ENCODE data around the gene SDC4.

Gene SDC4

DNA sequence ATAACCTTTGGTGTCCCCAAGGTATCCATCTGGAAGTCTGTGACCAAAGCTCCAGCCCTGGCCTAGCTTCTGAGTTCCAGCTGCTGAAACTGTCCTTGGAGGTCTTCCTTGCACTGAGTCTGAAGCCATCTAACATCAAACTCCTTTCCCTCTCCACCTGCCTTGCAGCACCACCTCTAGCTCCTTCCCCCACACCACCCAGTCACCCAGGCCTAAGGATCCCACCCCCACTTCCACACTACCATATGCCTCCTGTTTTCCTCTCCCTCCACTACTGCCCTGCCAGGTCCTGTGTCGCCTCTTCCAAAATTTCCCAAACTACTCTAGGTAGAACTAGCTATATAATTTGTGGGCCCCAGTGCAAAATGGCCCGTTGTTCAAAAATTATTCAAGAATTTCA lies 29.3 kb downstream of the SDC4 start:
- no peak for DNase-seq (ENCODE audit: low read depth)

DNA sequence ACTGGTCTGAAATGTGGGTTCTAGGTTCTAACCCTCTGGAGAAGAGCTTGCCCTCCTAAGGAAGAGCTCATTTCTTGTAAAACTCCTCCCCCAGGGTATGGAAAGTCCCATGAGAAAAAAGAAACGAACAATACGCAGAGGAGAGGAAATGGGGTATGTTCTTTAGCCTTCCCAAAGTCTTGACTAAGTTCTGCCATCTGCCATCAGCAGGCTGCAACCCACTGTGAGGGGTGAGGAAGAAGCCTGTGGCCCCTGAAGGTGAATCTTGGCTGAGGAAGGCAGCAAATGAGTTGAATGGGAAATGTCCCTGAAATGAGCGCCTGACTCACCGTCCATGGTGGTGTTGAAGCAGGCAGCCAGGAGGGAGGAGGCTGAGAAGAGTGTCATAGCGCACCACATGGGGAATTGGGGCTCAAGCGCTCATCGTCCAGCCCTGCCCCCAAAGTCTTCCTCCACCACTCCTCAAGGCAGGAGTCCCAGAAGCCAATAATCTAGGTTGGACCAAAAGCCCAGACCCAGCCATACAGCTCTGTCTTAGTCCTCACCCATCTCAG lies 29.8 kb downstream of the SDC4 start:
- DNase-seq (ENCODE audit: low read depth): no peak

DNA sequence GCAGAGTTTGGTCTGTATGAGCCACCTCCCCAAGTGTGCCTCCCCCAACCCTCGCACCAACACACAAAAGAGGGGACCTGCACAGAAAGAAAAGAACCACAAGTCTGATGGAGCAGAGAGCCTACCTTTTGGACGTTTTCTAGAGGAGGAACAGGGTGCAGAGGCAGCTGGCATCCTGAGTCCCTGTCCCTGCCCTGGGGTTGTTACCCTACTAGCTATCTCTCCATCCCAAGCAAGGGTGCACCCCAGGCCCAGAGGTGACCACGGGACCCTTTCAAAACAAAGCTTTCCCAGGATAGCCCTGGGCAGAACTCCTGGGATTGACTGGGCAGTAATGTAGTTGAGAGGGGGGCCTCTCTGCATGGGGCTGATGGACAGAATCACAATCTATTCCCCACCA lies 30.4 kb downstream of the SDC4 start:
- no peak for DNase-seq (ENCODE audit: low read depth)

DNA sequence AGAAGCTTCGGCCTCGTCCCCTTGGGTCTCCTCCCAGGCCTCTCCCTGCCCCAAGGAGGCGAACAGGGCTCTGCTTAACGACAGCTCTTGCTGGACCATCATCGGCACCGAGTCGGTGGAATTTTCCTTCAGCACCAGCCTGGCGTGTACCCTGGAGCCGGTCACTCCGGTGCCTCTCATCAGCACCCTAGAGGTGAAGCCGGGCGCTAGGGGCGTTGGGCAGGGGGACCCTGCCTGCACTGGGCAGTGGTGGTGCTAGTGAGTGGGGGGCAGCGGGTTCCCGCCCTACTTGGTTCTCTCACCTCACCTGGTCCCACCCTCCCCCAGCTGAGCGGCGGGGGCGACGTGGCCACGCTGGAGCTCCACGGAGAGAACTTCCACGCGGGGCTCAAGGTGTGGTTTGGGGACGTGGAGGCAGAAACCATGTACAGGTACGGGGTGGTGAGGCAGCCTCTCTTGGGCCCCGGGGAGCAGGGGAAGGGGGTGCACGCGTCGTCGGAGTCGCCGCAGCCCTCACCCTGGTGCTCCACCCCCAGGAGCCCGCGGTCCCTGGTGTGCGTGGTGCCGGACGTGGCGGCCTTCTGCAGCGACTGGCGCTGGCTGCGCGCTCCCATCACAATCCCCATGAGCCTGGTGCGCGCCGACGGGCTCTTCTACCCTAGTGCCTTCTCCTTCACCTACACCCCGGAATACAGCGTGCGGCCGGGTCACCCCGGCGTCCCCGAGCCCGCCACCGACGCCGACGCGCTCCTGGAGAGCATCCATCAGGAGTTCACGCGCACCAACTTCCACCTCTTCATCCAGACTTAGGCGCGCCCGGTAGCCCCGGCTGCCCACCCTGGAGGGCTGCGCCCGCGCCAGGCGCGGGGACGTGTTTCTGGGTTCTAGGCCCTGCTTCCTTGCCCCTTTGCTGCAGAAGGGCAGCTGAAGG lies 31.8 kb downstream of the SDC4 start:
- DNase-seq (ENCODE audit: low read depth): no peak

DNA sequence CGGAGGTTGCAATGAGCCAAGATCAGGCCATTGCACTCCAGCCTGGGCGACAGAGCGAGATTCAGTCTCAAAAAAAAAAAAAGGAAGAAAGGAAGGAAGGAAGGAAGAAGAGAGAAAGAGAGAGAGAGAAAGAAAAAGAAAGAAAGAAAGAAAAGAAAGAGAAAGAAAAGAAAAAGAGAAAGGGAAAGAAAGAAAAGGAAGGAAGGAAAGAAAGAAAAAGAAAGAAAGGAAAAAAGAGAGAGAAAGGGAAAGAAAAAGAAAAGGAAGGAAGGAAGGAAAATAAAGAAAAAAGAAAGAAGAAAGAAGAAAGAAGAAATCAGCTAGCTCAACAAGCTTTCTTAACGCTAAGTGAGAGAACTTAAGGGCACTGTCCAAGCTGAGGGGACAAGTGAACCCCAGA lies 32.6 kb downstream of the SDC4 start:
- no peak for DNase-seq (ENCODE audit: low read depth)

DNA sequence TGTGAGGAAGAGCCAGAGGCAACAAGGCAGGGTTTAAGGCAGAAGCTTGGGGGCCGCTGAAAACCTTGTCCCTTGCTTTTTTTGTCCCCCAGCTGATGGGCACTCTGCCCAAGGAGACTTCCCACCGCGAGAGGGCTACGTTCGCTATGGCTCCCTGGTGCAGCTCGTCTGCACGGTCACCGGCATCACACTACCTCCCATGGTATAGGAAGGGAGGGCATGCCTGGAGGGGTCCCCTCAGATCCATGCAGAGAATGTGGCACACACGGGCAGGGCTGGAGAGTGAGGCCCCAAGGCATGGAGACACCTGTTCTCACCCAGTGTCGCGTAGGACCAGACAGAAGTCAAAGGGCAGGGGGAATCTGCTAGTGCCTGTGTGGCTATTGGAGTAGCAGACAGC lies 34.3 kb downstream of the SDC4 start:
- no peak for DNase-seq (ENCODE audit: low read depth)

DNA sequence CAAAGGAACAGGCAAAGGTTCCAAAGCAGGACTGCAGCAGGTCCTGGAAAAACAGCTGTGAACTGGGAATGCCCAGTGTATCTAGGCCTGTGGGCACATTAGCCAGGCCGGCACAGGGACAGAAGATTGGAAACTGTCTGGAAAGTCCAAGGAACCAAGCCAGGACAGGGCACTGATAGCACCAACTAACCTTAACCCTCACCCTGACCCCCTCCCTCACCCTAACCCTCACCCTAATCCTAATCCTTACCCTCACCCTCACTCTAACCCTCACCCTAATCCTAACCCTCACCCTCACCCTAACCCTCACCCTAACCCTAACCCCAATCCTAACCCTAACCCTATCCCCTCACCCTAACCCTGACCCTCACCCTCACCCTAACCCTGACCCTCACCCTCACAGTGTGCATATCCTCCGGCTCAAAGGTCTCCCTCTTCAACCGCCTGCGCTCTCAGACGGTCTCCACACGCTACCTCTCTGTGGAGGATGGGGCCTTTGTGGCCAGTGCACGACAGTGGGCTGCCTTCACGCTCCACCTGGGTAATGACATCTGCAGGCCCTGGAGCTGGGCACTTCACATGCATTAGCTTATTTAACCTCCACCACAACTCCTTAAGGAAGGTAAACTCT lies 35.0 kb downstream of the SDC4 start:
- no peak for DNase-seq (ENCODE audit: low read depth)

DNA sequence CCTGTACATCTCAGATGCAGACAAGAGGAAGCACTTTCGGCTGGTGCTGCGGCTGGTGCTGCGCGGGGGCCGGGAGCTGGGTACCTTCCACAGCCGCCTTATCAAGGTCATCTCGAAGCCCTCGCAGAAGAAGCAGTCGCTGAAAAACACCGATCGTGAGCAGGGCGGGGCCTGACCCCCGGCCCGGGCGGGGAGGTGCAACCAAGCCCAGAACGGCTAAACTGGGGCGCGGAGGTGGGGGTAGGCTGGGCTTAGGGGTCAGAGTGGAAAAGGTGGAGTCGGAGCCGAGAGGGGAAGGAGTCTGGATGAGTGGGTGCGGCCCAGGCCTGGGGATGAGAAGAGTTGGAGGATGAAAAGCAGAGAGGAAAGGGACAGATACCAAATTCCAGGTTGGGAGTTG lies 36.0 kb downstream of the SDC4 start:
- DNase-seq (ENCODE audit: low read depth): no peak

DNA sequence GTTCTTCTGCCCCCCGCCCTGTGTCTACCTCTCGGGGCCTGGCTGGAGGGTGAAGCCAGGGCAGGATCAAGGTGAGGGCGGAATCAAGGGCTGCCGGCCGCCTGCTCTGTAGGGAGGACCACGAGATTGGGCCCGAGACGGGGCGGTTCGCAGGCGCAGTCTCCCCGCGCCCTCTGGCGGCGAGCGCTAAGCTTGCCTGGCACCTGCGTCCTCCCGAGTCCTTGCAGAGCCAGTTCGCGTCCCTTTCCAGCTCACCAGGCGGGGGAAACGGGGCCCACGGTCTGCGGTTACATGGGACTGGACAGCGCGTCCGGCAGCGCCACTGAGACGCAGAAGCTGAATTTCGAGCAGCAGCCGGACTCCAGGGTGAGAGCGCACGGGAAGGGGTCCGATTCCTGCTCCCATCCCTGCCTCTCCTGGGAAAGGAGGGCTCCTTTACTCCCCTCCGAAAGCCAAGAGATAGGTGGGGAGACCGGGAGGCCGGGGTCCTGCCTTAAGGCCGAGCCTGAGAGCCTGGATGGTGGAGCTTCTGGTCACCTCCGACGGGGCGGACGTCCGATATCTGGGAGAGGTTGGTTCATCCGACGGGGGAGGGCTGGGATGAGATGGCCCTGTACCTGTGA lies 36.5 kb downstream of the SDC4 start:
- DNase-seq (ENCODE audit: low read depth): no peak

DNA sequence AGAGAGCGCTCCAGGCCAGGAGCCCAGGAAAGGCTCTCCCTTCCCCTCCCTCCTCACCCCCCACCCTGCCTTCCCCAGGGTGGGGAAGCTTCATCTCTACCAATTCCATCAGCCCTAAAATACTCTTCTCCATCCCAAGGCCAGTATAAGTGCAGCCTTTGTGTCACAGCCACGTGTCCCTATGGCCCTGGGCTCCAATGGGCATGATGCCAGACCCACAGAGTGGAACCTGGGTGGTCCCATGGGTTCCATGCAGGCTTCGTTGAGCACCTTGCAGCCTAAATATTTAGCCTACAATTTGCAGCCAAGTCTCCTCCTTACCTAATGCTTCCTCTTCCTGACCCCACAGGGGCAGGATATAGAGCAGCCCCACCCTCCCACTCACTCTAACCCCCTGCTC lies 39.1 kb downstream of the SDC4 start:
- DNase-seq (ENCODE audit: low read depth): no peak

DNA sequence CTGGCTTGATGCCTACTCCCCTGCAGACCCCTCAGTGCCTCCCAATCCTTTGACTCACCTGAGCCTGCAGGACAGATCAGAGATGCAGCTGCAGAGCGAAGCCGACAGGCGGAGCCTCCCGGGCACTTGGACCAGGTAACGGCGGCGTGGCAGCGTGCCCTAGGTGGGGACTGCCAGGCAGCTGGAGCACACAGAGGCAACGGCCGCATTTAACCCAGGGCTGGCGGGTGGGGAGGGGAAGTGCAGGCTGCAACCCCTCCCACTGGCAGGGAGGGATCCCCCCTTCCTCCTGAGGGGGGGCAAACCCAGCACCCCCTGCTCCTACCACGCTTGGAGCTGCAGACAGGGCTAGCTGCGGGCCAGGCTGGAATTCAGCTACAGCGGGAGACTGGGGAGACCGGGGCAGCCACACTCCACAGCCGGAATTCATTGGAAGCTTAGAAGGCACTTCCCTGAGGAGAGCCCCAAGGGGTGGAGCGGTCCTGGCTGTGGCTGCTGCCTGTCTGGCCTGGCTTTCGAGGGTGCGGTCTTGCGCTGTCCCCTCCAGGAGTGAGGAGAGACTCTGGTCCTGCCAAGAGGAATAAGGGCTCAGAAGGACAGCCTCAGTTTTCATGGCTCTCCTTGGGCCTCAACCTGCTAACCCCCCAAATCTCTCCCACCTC lies 40.0 kb downstream of the SDC4 start, which contains the start of gene MATN4:
Gene MATN4, minus strand, starts transcription at position 183 of the 662 bp plus-strand sequence. CDS start 2,717 bp downstream, outside the sequence.
- DNase-seq (ENCODE audit: low read depth): no peak

DNA sequence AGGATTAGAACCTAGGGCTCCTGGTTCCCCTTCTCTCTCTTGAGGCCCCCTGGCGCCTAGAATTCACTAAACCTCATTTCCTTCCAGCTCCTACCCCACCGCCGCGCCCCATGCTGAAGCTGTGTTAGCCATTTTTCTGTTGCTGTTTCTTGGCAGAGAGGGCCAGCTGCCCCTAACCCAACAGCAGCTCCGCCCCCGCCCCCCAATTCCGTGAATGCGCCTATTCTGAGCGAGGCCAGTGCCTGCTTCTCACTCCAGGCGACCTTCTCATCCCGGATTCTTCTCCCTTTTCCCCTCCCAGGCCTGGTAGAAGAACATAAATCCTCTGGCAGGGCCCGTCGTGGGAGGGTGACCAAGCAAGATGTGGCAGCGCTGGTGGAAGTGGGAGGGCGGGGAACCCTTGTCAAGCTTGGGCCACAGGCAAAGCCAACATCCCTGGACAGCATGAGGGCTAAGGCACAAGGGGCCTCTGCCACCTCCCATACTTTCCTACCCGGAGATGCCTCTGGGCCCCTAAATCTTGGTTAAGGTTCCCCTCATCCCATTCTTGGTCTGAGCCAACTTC lies 41.1 kb downstream of the SDC4 start:
- no peak for DNase-seq (ENCODE audit: low read depth)

DNA sequence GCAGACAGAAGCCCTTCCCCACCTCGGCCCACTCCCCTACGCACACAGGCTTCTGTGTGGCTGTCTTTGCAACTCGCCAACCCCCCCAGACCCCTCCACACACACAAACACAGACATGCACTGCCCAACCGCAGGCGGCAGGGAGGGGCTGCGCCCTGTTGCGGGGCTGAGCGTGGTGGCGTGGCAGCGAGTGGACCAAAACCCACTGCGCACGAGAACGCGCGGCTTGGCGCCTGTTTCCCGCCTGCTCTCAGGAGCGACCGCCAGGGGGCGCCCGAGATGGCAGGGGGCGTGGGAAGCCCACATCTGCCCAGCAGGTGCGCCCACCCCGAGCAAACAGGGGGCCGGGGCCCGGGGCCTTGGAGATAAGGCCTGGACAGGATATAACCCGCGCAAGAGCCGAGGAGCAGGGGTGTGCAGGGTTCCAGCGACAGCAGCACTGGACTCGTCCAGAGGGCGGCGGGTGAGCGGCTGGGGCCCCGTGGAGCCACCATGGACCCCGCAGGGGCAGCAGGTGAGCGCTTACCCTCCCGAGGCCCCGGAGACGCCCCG lies 41.7 kb downstream of the SDC4 start, which contains the start of gene RBPJL:
Gene RBPJL, plus strand, starts transcription at position 410 of the 552 bp plus-strand sequence. Its CDS starts 83 bp downstream, at position 493.
- no peak for DNase-seq (ENCODE audit: low read depth)

DNA sequence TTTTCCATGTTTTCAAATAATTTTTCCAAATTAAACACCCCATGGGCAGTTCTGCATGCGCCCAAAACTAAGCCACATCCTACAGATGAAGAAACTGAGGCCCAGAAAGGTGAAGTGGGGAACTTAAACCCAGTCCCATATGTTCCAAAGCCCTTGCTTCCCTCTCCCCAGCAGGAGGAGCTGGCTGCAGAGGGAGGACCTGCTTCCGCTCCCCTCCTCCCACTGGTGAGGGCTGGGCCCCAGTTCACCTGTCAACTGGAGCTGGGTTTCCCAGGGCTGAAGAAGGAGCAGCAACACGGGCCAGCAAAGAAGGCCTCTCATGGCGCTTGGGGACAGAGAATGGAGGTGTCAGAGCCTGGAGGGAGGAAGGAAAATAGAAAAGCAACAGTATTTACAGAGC lies 43.0 kb downstream of the SDC4 start:
- no peak for DNase-seq (ENCODE audit: low read depth)

DNA sequence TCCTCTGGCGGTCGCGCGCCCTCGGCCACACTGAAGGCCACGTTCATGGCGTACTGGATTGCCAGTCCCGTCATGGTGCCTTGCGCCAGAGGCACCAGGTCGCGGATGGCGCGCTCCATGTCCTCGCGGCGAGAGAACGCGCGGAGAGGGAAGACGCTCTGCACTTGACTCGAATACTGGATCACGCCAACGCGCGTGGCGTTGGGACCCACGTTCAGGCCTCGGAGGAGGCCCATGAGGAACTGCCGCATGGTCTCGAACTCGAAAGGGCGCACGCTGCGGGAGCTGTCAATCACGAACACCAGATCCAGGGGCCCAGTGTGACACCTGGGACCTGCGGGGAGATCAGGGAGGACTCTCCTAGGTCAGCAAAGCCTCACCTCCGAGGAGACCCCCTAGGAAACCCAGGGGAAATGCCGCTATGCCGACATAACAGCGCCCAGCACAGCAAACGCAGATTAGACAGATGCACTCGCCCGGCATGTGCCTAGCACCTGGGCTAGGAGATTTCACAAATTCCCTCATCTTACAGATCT lies 43.7 kb downstream of the SDC4 start:
- DNase-seq (ENCODE audit: low read depth): no peak

DNA sequence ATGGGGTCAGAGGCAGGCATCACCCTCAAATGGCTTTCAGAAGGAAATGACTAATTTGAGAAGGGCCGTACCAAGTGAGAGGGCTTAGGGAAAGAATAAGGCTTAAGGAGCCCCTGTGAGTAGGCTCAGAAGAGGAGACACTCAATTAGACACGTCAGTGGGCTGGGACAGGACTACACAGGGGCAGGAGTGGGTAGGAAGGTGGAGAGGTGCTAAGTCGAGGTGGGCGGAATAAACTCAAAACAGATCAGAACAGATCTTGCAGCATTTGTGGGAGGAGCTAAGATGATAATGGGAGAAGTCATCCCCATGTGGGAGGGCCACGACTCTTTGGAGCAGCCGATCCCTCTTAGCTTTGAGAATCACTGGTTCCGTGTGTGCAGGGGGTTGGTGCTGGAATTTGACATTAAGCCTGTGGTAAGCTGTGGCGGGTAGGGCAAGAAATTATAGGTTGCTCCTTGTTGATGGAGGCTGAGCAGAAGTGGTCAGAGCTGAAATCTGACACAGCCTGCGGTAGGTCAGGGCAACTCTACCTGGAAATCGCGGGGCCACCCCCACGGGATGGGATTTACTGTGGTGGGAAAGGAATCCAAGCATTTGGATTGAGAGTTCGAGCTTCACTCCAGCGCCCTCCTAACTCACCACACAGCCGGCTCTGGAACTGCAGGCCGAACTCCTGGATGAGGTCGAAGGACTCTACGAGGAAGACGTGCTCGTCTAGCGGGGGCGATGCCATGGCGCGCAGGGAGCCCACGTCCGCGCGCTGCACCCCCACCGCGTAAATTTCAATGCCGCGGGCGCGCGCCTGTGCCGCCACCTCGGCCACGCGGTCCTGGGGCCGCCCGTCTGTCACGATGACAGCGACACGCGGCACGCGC lies 44.4 kb downstream of the SDC4 start:
- DNase-seq (ENCODE audit: low read depth): no peak

DNA sequence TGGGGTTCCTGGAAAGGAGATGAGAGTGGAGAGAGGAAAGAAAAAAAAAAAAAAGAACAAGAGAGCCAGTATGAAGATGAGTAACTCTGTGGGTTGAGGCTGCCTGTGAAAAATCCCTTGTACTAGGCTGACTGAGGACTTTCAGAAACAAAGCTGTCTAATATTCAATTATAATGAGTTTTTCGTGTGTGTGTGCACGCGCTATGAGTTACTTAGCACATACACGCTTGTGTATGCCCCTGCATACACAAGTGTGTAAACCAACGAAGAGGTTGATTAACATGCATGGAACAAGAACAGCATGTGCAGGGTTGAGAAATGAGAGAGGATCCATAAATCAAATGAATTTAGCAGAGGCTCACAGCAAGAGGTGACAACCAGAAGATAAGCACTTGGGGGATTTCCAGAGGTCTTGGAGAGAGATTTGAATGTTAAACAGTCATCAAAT lies 46.4 kb downstream of the SDC4 start:
- no peak for DNase-seq (ENCODE audit: low read depth)

DNA sequence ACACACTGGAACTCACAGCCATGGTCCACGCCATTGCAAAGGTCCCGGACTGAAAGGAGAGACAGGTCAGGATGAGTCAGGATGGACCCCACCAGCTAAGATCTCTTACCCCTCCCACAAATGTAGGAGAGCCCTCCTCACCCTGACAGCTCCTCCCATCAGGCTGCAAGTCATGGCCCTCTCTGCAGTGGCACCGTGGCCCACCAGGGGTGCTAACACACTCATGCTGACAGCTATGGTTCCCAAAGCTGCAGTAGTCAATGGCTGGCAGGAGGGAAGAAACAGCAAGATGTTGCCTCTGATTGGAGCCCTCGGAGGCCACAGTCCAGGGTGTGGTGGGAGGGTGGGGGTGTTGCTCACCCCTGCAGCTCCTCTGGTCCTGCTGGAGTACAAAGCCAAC lies 47.3 kb downstream of the SDC4 start:
- no peak for DNase-seq (ENCODE audit: low read depth)

DNA sequence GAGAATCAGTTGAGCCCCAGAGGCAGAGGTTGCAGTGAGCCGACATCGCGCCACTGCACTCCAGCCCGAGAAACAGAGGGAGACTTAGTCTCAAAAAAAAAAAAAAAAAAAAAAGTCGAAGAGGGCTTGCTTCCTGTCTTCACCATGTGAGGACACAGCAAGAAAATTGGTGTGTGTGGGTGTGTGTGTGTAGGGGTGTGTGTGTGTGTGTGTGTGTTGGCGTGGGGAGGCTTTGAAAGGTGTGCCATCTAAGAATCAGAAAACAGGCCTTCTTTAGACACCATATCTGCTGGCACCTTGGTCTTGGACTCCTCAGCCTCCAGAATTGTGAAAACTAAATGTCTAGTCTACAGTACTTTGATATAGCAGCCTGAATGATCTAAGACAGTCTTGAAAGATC lies 48.4 kb downstream of the SDC4 start:
- no peak for DNase-seq (ENCODE audit: low read depth)

Measured in GM04503 (cell line).